ENCODE measurements around the gene CNIH1.

Gene CNIH1

DNA sequence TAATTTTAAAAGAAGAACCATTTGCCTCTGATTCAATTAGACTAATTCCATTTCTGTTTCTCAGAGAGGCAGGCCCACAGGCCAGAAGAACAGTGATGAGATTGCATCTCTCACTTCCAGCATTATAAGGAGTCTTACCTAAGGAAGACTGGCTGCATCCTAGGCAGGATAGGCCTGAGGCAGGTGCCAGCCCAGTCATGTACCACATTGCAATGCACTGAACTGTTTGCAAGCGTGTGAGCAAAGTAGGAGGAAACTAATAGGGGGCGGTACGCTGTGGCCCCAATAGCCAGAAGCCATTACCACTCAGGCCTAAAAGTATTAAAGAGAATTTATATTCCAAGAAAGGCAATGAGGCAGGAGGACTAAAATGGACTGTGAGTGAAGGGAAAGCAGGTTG is 12.1 kb upstream of the CNIH1 start:
- no peak overlapping the region for H3K4me3 ChIP-seq (ENCODE audit: low read depth, low read length)
- TF ChIP-seq, protein P1, sequence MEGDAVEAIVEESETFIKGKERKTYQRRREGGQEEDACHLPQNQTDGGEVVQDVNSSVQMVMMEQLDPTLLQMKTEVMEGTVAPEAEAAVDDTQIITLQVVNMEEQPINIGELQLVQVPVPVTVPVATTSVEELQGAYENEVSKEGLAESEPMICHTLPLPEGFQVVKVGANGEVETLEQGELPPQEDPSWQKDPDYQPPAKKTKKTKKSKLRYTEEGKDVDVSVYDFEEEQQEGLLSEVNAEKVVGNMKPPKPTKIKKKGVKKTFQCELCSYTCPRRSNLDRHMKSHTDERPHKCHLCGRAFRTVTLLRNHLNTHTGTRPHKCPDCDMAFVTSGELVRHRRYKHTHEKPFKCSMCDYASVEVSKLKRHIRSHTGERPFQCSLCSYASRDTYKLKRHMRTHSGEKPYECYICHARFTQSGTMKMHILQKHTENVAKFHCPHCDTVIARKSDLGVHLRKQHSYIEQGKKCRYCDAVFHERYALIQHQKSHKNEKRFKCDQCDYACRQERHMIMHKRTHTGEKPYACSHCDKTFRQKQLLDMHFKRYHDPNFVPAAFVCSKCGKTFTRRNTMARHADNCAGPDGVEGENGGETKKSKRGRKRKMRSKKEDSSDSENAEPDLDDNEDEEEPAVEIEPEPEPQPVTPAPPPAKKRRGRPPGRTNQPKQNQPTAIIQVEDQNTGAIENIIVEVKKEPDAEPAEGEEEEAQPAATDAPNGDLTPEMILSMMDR (IDR thresholded peaks at IDR 0.05; ENCODE audit: borderline replicate concordance, insufficient read depth, low read depth, low read length) = no peak

DNA sequence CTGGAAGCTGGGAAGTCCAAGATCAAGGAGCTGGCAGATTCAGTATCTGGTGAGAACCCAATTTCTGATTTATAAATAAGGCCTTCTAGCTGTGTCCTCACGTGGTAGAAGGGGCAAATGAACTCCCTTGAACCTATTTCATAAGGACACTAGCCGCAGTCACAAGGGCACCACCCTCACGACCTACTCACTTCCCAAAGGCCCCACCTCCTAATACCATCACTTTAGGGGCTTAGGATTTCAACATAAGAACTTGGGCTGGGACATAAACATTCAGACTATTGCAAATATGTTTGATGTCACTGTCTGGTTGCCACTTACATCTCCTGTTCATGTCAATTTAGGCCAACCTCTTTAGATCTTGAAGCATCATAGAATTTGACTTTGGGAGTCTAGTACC is 10.8 kb upstream of the CNIH1 start:
- H3K4me3 ChIP-seq (ENCODE audit: low read depth, low read length) = no peak overlapping the region
- TF ChIP-seq, protein P1 (IDR thresholded peaks at IDR 0.05; ENCODE audit: borderline replicate concordance, insufficient read depth, low read depth, low read length) = no peak

DNA sequence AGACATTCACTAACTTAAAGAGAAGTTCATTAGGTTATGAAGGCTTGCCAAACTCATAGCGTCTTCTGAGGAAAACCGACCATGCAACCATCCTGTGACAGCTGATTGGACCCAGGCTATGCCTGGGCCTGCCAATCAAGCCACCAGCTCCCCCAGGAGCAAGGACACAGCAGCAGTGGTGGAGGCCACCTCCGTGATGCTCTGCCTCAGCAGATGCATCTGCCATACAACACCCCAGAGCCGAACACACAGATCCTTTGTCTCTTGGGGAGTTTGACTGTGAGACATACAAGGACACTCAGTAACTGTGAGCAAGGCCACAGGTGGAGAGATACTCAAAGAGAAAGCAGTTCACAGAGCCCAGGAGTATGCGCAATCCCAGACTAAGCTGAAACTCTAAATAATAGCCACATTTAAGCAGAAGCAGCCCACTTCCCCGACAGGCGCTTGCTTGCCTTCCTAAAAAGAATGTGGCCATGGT is 10.0 kb upstream of the CNIH1 start:
- H3K4me3 ChIP-seq (ENCODE audit: low read depth, low read length) = no peak overlapping the region
- TF ChIP-seq, protein P1 (IDR thresholded peaks at IDR 0.05; ENCODE audit: borderline replicate concordance, insufficient read depth, low read depth, low read length) = no peak

DNA sequence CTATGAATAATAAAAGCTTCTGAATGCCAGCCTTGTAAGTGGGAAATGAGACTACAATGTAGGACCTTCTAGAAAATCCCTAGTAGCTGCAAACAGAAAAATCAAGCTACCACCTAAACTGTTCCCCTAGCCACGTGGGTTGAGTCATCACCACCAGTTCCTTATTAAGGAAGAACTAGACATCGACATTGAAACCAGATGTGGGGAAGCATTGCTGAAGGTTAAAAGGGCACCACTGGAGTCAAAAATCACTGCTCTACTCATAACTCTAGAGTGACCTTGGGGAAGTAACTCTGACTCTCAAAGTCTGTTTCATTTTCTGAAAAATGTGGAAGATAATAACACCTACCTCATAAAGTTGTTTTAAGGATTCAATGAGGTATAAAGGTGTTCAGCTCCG is 9.4 kb upstream of the CNIH1 start:
- H3K4me3 ChIP-seq (ENCODE audit: low read depth, low read length) = no peak overlapping the region
- TF ChIP-seq, protein P1 (IDR thresholded peaks at IDR 0.05; ENCODE audit: borderline replicate concordance, insufficient read depth, low read depth, low read length) = no peak

DNA sequence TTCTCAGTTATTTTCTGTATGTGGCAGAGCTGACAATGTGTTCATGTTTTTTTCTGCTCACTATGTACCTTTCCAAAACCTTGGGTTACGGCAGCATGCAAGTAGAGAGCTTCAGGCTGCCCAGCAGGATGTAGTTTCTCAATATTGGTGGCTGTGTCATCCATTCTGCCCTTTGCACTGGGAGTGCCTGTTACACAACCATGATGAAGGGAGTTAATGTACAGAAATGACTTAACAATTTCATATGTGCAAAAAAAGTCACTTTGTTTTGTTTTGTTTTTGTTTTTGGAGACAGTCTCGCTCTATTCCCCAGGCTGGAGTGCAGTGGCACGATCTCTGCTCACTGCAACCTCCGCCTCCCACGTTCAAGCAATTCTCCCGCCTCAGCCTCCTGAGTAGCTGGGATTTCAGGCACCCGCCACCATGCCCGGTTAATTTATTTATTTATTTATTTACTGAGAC is 6.1 kb upstream of the CNIH1 start:
- no peak overlapping the region for H3K4me3 ChIP-seq (ENCODE audit: low read depth, low read length)
- TF ChIP-seq, protein P1 (IDR thresholded peaks at IDR 0.05; ENCODE audit: borderline replicate concordance, insufficient read depth, low read depth, low read length) = no peak

DNA sequence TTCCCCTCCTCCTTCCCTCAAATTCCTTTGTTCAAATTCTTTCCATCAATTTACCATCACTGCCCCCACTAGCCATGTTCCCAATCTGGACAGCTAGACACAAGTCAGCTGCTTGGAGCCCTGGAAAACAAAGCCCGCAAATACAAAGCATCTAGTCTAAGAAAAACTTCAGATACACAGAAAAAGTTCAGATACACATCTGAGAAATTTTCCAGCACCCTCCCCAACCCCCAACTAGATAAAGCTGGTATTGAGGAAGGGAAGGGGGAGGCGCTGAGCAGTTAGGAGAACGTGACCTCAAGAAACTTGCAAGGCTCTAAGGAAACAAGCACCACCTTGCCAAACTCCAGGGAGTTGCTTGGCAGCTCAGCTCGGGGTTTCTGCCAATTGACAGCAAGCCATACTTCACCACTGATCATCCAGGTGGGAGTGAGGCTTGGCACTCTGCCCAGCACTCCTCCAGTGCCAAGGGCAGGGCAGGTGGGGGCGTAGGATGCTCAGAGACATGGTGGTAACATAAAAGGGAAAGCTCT is 5.1 kb upstream of the CNIH1 start:
- H3K4me3 ChIP-seq (ENCODE audit: low read depth, low read length) = no peak overlapping the region
- TF ChIP-seq, protein P1 (IDR thresholded peaks at IDR 0.05; ENCODE audit: borderline replicate concordance, insufficient read depth, low read depth, low read length) = no peak

DNA sequence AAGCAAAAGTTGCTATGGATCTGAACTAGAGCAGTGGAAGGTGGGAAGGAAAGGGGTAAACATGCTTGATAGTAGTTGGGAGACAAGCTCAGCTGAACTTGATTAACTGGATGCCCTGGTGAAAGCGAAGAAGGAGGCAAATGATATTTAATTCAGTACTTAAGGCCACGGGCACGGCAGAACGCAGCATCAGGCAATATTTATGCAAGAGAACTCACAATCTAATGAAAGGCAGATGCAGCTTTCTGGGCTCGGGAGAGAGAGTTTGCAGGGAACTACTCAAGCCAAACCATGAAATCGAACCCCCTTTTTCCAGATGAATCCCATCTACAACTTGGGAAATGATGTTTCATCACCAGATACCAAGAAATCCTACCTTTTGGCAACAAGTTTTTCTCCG is 3.5 kb upstream of the CNIH1 start:
- H3K4me3 ChIP-seq (ENCODE audit: low read depth, low read length) = no peak overlapping the region
- TF ChIP-seq, protein P1 (IDR thresholded peaks at IDR 0.05; ENCODE audit: borderline replicate concordance, insufficient read depth, low read depth, low read length) = no peak

Data from GM12875 (cell line).